H1 (cell line): ENCODE results near the gene FRMPD1. TPM values are rescaled to one million over a fixed set of nuclear protein-coding genes. Genes with fewer than 3 reads are reported as not detected.

ENCODE experiments used
- BCL11A ChIP-seq, 2 experiments: IDR thresholded peaks; one replicate each; pipeline ENCODE4 v1.6.1; 2011; ENCODE audit warnings: low read depth in 2 of 2, low read length in 2 of 2, mild to moderate bottlenecking in 2 of 2
- BRCA1 ChIP-seq: IDR thresholded peaks from 2 replicates; pipeline ENCODE4 v1.6.1; 2012; ENCODE audit warnings: low read depth, low read length, improper control_type of control experiment
- KDM5A ChIP-seq: fragments of 200-600 bp; IDR thresholded peaks from 2 replicates; pipeline ENCODE4 v1.7.1; 2012; ENCODE audit warnings: mild to moderate bottlenecking, low read length, inconsistent platforms, mixed read lengths
- RXRA ChIP-seq: IDR thresholded peaks from 2 replicates; pipeline ENCODE4 v1.6.1; 2011; ENCODE audit warnings: low read depth, mild to moderate bottlenecking, low read length, moderate library complexity; ENCODE audit not compliant: insufficient read depth
- SP4 ChIP-seq: IDR thresholded peaks from 2 replicates; pipeline ENCODE4 v1.6.1; 2012; ENCODE audit warnings: low read length, inconsistent platforms
- TBP ChIP-seq: IDR thresholded peaks from 2 replicates; pipeline ENCODE4 v1.6.1; 2011; ENCODE audit warnings: low read depth, low read length, improper control_type of control experiment
- polyA plus RNA-seq, 7 experiments: library from polyadenylated mRNA; depleted of rRNA in 3 of 7; stranded (reverse) in 5 of 7; unstranded in 2 of 7; fragments of >200 nt in 5 of 7; fragments of 200-250 nt in 2 of 7; gene quantifications; 1 replicate in 5 of 7; 2 replicates in 1 of 7; 4 replicates in 1 of 7; pipeline versions ENCODE4 v1.2.1 to v1.2.3, GENCODE V29; 2011 to 2013; ENCODE audit warnings: missing spikeins in 2 of 7, mixed read lengths in 2 of 7
- total RNA-seq: library from RNA; stranded (reverse); fragmentation: NEBNext Ultra II Directional; extraction: Animal tissue kit (Norgen Biotek cat#: 25700); gene quantifications from 2 replicates; pipeline ENCODE4 v1.2.1, GENCODE V29; 2021

The FRMPD1 gene
- total and polyA plus RNA-seq, 2 of the 8 experiments (the other 6 are each of a cell fraction or from before 2014, with no cell fraction given): 0.27 to 0.32 TPM

- TF ChIP-seq BRCA1 (no peak), SP4 (no peak), KDM5A (no peak), TBP (no peak), BCL11A (IDR thresholded peaks at IDR 0.05; ENCODE audit: low read depth in 2 of 2, low read length in 2 of 2) (no peak), RXRA (no peak)
Measured at GRCh38 chr9:37758747-37759146, 108.0 kb downstream of the FRMPD1 start (continued).
